Endothelial cell (in vitro differentiated cells): Measurements from ENCODE around the gene A3GALT2. TPM values are rescaled to one million over a fixed set of nuclear protein-coding genes. Genes with fewer than 3 reads are reported as not detected.

Source experiments
- DNase-seq: peaks from one replicate; pipeline ENCODE4 v3.0.0; 2021; ENCODE audit warnings: low spot score
- H3K27ac Mint-ChIP-seq: one replicate; pipeline ENCODE4 v1.8.0; 2021; ENCODE audit warnings: mixed read lengths, inconsistent platforms; ENCODE audit not compliant: unreplicated experiment
- H3K27me3 Mint-ChIP-seq: one replicate; pipeline ENCODE4 v1.8.0; 2021; ENCODE audit warnings: mild to moderate bottlenecking, moderate library complexity, mixed read lengths, inconsistent platforms; ENCODE audit not compliant: unreplicated experiment
- H3K36me3 Mint-ChIP-seq: one replicate; pipeline ENCODE4 v1.8.0; 2021; ENCODE audit warnings: mild to moderate bottlenecking, low read depth, mixed read lengths, inconsistent platforms; ENCODE audit not compliant: unreplicated experiment
- H3K4me1 Mint-ChIP-seq: one replicate; pipeline ENCODE4 v1.8.0; 2021; ENCODE audit warnings: mild to moderate bottlenecking, mixed read lengths, inconsistent platforms; ENCODE audit not compliant: unreplicated experiment
- H3K4me3 Mint-ChIP-seq: one replicate; pipeline ENCODE4 v1.8.0; 2021; ENCODE audit warnings: mild to moderate bottlenecking, mixed read lengths, inconsistent platforms; ENCODE audit not compliant: unreplicated experiment
- H3K9me3 Mint-ChIP-seq: one replicate; pipeline ENCODE4 v1.8.0; 2021; ENCODE audit warnings: mixed read lengths, inconsistent platforms; ENCODE audit not compliant: unreplicated experiment
- total RNA-seq: library from RNA; stranded (reverse); fragmentation: NEBNext Ultra II Directional; extraction: Animal tissue kit (Norgen Biotek cat#: 25700); gene quantifications from one replicate; pipeline ENCODE4 v1.2.1, GENCODE V29; 2021; ENCODE audit not compliant: unreplicated experiment
- TF ChIP-seq, protein P1 (sequence below): fragments of 200-600 bp; sonication (generic); IDR thresholded peaks from one replicate; pipeline ENCODE4 v1.5.0; 2021; ENCODE audit warnings: antibody characterized with exemption; ENCODE audit not compliant: unreplicated experiment

Gene A3GALT2
- total RNA-seq, 1 donor from 2014 or later, result not detected

DNA sequence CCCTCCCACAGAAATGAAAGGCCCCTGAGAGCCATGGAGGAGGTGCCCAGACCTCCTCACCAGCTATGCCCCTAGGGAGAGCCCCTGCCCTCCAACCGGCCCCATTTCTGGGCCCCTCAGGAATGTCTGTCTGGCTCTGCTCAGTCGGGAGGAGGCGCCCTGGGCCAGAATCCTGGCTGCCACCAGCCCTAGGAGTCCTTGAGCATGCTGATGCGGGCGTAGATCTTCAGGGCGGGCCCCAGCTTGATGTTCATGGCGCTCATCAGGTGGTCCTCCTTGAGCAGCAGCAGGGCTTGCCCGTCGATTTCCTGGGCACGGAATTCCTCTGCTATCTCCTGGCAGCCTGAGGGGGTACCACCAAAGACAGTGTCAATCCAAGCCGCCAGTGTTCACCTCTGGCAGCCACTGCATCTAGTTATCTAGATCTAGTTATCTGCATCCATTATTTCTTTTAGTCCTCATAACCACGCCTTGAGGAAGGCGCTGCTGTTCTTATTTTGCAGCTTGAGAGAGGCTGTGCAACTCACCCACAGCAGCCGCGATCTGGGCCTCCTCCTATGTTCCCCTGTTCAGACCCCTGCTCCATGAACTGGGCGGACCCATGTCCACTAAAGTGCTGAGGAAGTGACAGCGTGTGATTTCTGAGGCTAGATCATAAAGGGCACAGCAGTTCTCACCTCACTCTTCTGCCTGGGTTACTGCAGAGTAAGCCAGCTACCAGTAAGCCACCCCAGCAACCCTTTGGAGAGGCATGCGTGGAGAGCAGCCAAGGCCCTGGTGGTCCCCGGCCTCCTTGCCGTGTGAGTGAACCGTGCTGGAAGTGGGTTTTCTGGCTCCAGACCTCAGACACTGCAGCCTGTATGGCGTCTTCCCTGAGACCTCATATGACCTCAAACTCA lies 4.0 kb upstream of the A3GALT2 start:
- Mint-ChIP-seq H3K4me1 (peaks cover 3% of the 10 kb centered on the region), H3K27me3 (peaks cover 2% of the 10 kb centered on the region), H3K9me3 (no peaks in the 10 kb centered on the region), H3K4me3 (no peak overlapping the region), H3K36me3 (peaks cover 33% of the 10 kb centered on the region), H3K27ac (no peak overlapping the region)
- no peak for DNase-seq
- TF ChIP-seq, protein P1, sequence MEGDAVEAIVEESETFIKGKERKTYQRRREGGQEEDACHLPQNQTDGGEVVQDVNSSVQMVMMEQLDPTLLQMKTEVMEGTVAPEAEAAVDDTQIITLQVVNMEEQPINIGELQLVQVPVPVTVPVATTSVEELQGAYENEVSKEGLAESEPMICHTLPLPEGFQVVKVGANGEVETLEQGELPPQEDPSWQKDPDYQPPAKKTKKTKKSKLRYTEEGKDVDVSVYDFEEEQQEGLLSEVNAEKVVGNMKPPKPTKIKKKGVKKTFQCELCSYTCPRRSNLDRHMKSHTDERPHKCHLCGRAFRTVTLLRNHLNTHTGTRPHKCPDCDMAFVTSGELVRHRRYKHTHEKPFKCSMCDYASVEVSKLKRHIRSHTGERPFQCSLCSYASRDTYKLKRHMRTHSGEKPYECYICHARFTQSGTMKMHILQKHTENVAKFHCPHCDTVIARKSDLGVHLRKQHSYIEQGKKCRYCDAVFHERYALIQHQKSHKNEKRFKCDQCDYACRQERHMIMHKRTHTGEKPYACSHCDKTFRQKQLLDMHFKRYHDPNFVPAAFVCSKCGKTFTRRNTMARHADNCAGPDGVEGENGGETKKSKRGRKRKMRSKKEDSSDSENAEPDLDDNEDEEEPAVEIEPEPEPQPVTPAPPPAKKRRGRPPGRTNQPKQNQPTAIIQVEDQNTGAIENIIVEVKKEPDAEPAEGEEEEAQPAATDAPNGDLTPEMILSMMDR, result no peak

DNA sequence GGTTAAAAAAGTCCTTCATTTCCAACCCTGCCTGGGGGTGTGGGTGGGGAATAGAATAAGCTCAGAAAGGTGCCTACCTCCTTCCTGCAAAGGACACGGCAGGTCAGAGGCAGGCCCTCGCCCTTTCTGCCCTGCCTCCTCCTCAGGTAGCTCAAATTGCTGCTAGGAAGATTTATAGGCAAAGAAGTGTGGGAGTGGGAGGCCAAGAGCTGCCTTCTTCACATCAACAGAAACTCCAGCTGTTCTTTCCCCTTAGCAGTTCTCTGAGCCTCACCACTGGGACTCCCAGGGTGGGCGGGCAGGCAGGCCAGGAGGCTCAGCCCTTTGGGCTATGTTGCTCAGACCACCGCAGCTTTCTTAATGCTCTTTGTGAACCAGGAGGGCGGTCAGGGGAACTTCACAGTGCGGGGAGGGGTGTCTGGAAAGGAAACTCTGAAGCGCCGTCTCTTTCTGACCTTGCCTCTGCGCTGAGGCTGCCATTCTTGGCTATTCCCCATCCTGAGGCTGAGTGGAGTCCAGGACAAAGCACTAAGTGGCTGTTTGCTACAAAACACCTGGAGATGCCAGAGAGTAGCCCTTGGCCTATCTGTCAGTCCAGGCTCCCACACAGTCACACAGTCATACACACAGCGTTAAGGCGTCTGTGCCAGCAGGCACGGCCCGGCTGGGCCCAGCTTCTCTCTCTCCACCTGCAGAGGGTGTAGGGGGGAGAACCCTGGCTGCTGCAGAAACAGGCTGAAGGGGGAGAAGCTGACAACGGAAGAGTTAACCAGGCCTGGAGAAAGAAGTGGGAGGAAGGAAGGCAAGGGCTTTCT lies 3.0 kb upstream of the A3GALT2 start:
- Mint-ChIP-seq H3K27me3 (peaks cover 2% of the 10 kb centered on the region), H3K27ac (peak overlapping the region; percentile 24), H3K9me3 (no peaks in the 10 kb centered on the region), H3K36me3 (peaks cover 23% of the 10 kb centered on the region), H3K4me1 (peaks cover 3% of the 10 kb centered on the region), H3K4me3 (no peak overlapping the region)
- TF ChIP-seq, protein P1, result no peak
- no peak for DNase-seq

DNA sequence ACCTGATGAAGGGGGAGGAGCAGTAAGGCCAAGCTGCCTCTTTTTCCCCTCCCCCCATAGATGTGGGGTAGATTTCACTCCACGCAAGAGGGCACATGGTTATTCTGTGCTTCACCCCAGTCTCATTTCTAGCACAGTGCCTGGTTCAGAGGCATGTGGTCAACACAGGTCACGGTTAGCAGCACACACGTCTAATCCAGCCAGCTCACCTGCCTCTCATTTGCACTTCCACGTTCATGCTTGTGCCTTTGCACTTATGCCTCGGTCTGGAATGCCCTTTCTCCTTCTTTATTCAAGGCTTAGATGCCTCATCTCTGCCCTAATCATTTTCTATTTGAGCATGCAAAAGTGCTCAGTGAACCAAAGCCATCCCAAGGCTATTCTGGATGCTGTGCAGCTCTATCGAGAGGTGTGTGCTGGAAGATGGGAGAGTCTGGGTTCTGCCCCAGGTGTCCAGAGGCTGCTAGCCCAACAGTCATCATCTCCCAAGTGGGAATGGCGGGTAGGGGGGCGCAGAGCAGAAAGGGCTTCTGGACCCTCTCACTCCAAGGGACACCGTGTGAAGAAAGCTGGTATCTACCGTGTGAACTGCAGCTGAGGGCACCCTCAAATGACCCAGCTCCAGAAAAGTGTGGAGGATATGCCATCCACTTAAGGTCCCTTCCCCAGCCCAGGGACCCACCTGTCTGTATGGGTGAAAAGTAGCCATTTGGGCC lies 2.1 kb upstream of the A3GALT2 start:
- TF ChIP-seq, protein P1, result no peak
- H3K36me3 Mint-ChIP-seq, result peaks cover 14% of the 10 kb centered on the region

DNA sequence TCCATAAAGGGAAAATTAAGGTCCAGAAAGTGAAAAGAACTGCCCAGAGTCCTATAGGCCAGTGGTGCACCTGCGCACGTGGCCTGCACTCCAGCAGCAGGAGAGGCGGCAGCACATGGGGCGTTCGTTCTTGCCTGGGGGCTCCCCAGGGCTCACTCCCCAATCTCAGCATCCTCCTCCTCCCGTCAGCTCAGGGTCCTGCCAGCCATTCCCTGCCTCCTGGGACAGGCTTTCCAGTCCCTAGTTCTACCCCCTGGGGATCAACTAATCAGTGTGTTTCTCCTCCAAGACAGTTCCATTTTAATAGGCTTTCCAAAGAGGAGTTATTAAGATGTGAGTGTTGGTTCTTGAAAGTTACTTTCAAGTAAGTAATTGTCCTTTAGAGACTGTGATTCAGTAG lies 1.2 kb upstream of the A3GALT2 start:
- H3K36me3 Mint-ChIP-seq, result peaks cover 13% of the 10 kb centered on the region
- H3K4me1 Mint-ChIP-seq, result peaks cover 13% of the 10 kb centered on the region
- TF ChIP-seq, protein P1, result no peak
- H3K27ac Mint-ChIP-seq, result no peak overlapping the region
- H3K27me3 Mint-ChIP-seq, result peaks cover 5% of the 10 kb centered on the region
- no peaks in the 10 kb centered on the region for H3K9me3 Mint-ChIP-seq
- no peak for DNase-seq
- H3K4me3 Mint-ChIP-seq, result peak overlapping the region; percentile 31

More for the DNA sequence above, 2.1 kb upstream of the A3GALT2 start:
- Mint-ChIP-seq H3K27ac (peak overlapping the region; percentile 24), H3K4me3 (no peak overlapping the region), H3K27me3 (peaks cover 7% of the 10 kb centered on the region), H3K4me1 (peaks cover 10% of the 10 kb centered on the region), H3K9me3 (no peaks in the 10 kb centered on the region)
- no peak for DNase-seq
